DOHH2 (cell line): ENCODE results near the gene MYH11.

Source experiments
- EZH2phosphoT487 ChIP-seq: fragments of 200-600 bp; sonication (generic); IDR thresholded peaks from 2 replicates; pipeline ENCODE4 v1.6.1; 2017; ENCODE audit warnings: borderline replicate concordance, mild to moderate bottlenecking, antibody characterized with exemption, low read length, moderate library complexity, mixed read lengths
- TF ChIP-seq, protein P1 (sequence below): fragments of 200-600 bp; sonication (generic); IDR thresholded peaks from one replicate; pipeline ENCODE4 v1.5.1; 2014; ENCODE audit warnings: antibody characterized with exemption, mild to moderate bottlenecking, low read depth, low read length; ENCODE audit not compliant: poor library complexity, severe bottlenecking

DNA sequence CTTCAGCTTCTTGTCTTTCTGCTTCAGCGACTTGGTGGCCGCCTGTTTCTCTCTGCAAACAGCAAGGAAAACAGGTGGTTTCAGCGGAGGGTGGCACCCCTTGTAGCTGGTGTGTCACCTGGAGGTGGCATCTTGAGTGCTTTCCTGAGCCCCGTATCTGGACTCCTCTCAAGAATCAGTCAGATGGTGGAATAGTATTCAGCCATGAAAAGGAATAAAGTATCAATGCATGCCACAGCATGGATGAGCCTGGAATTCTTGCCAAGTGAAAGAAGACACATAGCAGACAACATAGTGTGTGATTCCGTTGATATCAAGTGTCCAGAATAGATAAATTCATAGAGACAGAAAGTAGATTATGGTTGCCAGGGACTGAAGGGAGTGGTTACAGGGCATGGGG is 141.6 kb downstream of the MYH11 start:
- TF ChIP-seq, protein P1, sequence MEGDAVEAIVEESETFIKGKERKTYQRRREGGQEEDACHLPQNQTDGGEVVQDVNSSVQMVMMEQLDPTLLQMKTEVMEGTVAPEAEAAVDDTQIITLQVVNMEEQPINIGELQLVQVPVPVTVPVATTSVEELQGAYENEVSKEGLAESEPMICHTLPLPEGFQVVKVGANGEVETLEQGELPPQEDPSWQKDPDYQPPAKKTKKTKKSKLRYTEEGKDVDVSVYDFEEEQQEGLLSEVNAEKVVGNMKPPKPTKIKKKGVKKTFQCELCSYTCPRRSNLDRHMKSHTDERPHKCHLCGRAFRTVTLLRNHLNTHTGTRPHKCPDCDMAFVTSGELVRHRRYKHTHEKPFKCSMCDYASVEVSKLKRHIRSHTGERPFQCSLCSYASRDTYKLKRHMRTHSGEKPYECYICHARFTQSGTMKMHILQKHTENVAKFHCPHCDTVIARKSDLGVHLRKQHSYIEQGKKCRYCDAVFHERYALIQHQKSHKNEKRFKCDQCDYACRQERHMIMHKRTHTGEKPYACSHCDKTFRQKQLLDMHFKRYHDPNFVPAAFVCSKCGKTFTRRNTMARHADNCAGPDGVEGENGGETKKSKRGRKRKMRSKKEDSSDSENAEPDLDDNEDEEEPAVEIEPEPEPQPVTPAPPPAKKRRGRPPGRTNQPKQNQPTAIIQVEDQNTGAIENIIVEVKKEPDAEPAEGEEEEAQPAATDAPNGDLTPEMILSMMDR = no peak
- no peak for TF ChIP-seq EZH2phosphoT487
